ENCODE data around the gene IL32.

DNA sequence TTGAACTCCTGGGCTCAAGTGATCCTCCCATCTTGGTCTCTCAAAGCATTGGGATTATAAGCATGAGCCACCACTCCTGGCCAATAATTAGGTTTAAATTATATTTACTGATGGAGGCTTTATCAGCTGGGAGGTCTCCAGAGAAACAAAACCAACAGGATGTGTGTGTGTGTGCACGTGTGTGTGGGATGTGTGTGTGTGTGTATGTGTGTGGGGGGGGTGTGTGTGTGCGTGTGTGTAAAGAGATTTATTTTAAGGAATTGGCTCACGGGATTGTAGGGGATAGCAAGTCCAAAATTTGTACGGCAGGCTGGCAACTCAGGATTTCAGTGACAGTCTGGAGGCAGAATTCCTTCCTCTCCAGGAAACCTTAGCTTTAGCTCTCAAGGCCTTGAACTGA lies 14.4 kb upstream of the IL32 start:
- TF ChIP-seq, protein P1, sequence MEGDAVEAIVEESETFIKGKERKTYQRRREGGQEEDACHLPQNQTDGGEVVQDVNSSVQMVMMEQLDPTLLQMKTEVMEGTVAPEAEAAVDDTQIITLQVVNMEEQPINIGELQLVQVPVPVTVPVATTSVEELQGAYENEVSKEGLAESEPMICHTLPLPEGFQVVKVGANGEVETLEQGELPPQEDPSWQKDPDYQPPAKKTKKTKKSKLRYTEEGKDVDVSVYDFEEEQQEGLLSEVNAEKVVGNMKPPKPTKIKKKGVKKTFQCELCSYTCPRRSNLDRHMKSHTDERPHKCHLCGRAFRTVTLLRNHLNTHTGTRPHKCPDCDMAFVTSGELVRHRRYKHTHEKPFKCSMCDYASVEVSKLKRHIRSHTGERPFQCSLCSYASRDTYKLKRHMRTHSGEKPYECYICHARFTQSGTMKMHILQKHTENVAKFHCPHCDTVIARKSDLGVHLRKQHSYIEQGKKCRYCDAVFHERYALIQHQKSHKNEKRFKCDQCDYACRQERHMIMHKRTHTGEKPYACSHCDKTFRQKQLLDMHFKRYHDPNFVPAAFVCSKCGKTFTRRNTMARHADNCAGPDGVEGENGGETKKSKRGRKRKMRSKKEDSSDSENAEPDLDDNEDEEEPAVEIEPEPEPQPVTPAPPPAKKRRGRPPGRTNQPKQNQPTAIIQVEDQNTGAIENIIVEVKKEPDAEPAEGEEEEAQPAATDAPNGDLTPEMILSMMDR (IDR thresholded peaks at IDR 0.05 in 4 of 5, conservative IDR thresholded peaks at IDR 0.05 in 1 of 5): no peak
- no peak for TF ChIP-seq POLR2A (IDR thresholded peaks at IDR 0.05)
